GM23248 (cell line): ENCODE measurements around the gene MIER2.

Experiments
- EZH2 ChIP-seq: fragments of 200-600 bp; sonication (generic); IDR thresholded peaks from 2 replicates; pipeline ENCODE4 v1.6.1; 2018; ENCODE audit warnings: antibody characterized with exemption, mild to moderate bottlenecking; ENCODE audit not compliant: insufficient read depth, poor library complexity, severe bottlenecking
- EZH2phosphoT487 ChIP-seq: fragments of 200-600 bp; sonication (generic); IDR thresholded peaks from 2 replicates; pipeline ENCODE4 v1.6.1; 2018; ENCODE audit warnings: antibody characterized with exemption, moderate library complexity, mild to moderate bottlenecking, low read depth; ENCODE audit not compliant: insufficient read depth

GRCh38 chr19:339262-339887, 5.2 kb downstream of the MIER2 start:
- TF ChIP-seq EZH2 (no peak), EZH2phosphoT487 (no peak)
